K562 (cell line): Measurements from ENCODE around the gene TM7SF2. TPM values are rescaled to one million over a fixed set of nuclear protein-coding genes. Genes with fewer than 3 reads are reported as not detected.

Experiments
- AFF1 ChIP-seq, 2 experiments: fragments of 450-650 bp; IDR thresholded peaks; 2 replicates each; pipeline ENCODE4 v1.6.1; 2018; ENCODE audit warnings: mild to moderate bottlenecking in 2 of 2, low read depth in 1 of 2; ENCODE audit not compliant: partially characterized antibody in 2 of 2
- CTCF ChIP-seq, 3 experiments: IDR thresholded peaks in 2 of 3; conservative IDR thresholded peaks in 1 of 3; 2 replicates each; pipeline ENCODE4 v1.5.1; 2011 to 2012; ENCODE audit warnings: low read length in 3 of 3, mild to moderate bottlenecking in 3 of 3, control low read depth in 2 of 3, improper control_type of control experiment in 1 of 3, inconsistent platforms in 1 of 3, low read depth in 1 of 3, mixed read lengths in 1 of 3, moderate library complexity in 1 of 3; ENCODE audit not compliant: insufficient read depth in 2 of 3
- ELK1 ChIP-seq: sonication (generic); formaldehyde crosslinking; IDR thresholded peaks from 2 replicates; pipeline ENCODE4 v1.8.1; 2022; ENCODE audit warnings: missing genetic modification reagents
- FIP1L1 ChIP-seq: fragments of 200-400 bp; formaldehyde crosslinking; IDR thresholded peaks from 2 replicates; pipeline ENCODE4 v1.6.1; 2018; ENCODE audit warnings: mild to moderate bottlenecking, low read depth, low read length; ENCODE audit not compliant: poor library complexity, severe bottlenecking
- HDAC1 ChIP-seq, 2 experiments: fragments of 450-650 bp; IDR thresholded peaks; 2 replicates each; pipeline ENCODE4 v1.6.1; 2016 to 2017; ENCODE audit warnings: inconsistent platforms in 1 of 2, mild to moderate bottlenecking in 1 of 2, moderate library complexity in 1 of 2
- HNRNPLL ChIP-seq: fragments of 200-400 bp; formaldehyde crosslinking; IDR thresholded peaks from 2 replicates; pipeline ENCODE4 v1.6.1; 2017; ENCODE audit warnings: low read length, low read depth, mild to moderate bottlenecking; ENCODE audit not compliant: poor library complexity, severe bottlenecking
- KDM5B ChIP-seq: fragments of 200-600 bp; sonication (generic); IDR thresholded peaks from 2 replicates; pipeline ENCODE4 v1.6.1; 2012; ENCODE audit warnings: low read depth, mild to moderate bottlenecking, moderate library complexity, low read length, control low read depth, inconsistent platforms; ENCODE audit not compliant: insufficient replicate concordance
- NFYB ChIP-seq: IDR thresholded peaks from 2 replicates; pipeline ENCODE4 v1.6.1; 2011; ENCODE audit warnings: mild to moderate bottlenecking, moderate library complexity; ENCODE audit not compliant: insufficient read length; ENCODE audit errors: extremely low read depth
- NKRF ChIP-seq: fragments of 450-650 bp; IDR thresholded peaks from 2 replicates; pipeline ENCODE4 v1.6.1; 2016; ENCODE audit warnings: borderline replicate concordance
- RBFOX2 ChIP-seq: fragments of 200-400 bp; formaldehyde crosslinking; IDR thresholded peaks from 2 replicates; pipeline ENCODE4 v1.6.1; 2017; ENCODE audit warnings: low read depth, mild to moderate bottlenecking, low read length, moderate library complexity
- SMC3 ChIP-seq: conservative IDR thresholded peaks from 2 replicates; pipeline ENCODE4 v1.6.1; 2011; ENCODE audit warnings: low read depth, low read length, improper control_type of control experiment; ENCODE audit not compliant: insufficient read depth
- SPI1 ChIP-seq: IDR thresholded peaks from 2 replicates; pipeline ENCODE4 v1.6.1; 2011; ENCODE audit warnings: low read depth, low read length, control low read depth, borderline replicate concordance
- SREBF1 ChIP-seq: fragments of 150-350 bp; IDR thresholded peaks from 2 replicates; pipeline ENCODE4 v1.6.1; 2014; ENCODE audit warnings: antibody characterized with exemption, low read depth, low read length, borderline replicate concordance
- ZNF12 ChIP-seq: sonication (generic); formaldehyde crosslinking; IDR thresholded peaks from 2 replicates; pipeline ENCODE4 v1.4.0; 2020; ENCODE audit warnings: mild to moderate bottlenecking, missing genetic modification reagents
- ZNF311 ChIP-seq: fragments of 250-450 bp; sonication (Bioruptor Pico); IDR thresholded peaks from 2 replicates; pipeline ENCODE4 v1.4.0; 2020; ENCODE audit warnings: mild to moderate bottlenecking, moderate library complexity
- ZNF717 ChIP-seq: fragments of 250-450 bp; sonication (Bioruptor Pico); IDR thresholded peaks from 2 replicates; pipeline ENCODE4 v1.5.0; 2021
- polyA plus RNA-seq, 8 experiments: library from polyadenylated mRNA; depleted of rRNA in 4 of 8; stranded (reverse) in 5 of 8; unstranded in 3 of 8; fragments of >200 nt; fragmentation: Nextera tagmentation in 2 of 8; fragmentation: Illumina TruSeq in 1 of 8; extraction: Ambion mirVana in 2 of 8; extraction: Trizol in 1 of 8; gene quantifications; 2 replicates each; pipeline versions ENCODE4 v1.2.1 to v1.2.3, GENCODE V29; 2011 to 2014; ENCODE audit warnings: inconsistent platforms in 1 of 8, missing spikeins in 1 of 8
- total RNA-seq, 7 experiments: library from RNA; depleted of rRNA in 6 of 7; stranded (reverse); fragments of >200 nt in 6 of 7; fragmentation: Illumina TruSeq in 2 of 7; extraction: Trizol in 2 of 7; gene quantifications; 2 replicates each; pipeline versions ENCODE4 v1.2.1 to v1.2.3, GENCODE V29; 2011 to 2021; ENCODE audit warnings: low replicate concordance in 1 of 7

TM7SF2 gene
- total and polyA plus RNA-seq, 9 of the 15 experiments (the other 6 are each of a cell fraction or from before 2014, with no cell fraction given) = 1.2 to 22.0 (median 14.3) TPM

- TF ChIP-seq CTCF (IDR thresholded peaks at IDR 0.05 in 2 of 3, conservative IDR thresholded peaks at IDR 0.05 in 1 of 3; ENCODE audit: insufficient read depth in 2 of 3, low read depth in 1 of 3, low read length in 3 of 3) = 0 out of 6 replicates have a peak, but pooled peaks of 1 of the 3 experiments have one; percentile 0
- TF ChIP-seq KDM5B = peak; percentile 98
- no peak; the same call in 1 of the 2 replicates for TF ChIP-seq SREBF1
- TF ChIP-seq SPI1 = no peak
- TF ChIP-seq ZNF12 = 0 out of 2 replicates have a peak, but pooled peaks have one; percentile 6
- TF ChIP-seq HNRNPLL = peak; percentile 37
- no peak for TF ChIP-seq ZNF311 (CRISPR knock-in tag)
- TF ChIP-seq NFYB = peak; percentile 92
- TF ChIP-seq SMC3 = no peak
- peak in 1 of 2 experiments; percentile 43; a peak in 2 of 4 replicates for TF ChIP-seq HDAC1 (IDR thresholded peaks at IDR 0.05)
- TF ChIP-seq ZNF717 (CRISPR knock-in tag) = 0 out of 2 replicates have a peak, but pooled peaks have one; percentile 9
- peak in 1 of 2 experiments; percentile 20 for TF ChIP-seq AFF1 (IDR thresholded peaks at IDR 0.05; ENCODE audit: low read depth in 1 of 2, partially characterized antibody in 2 of 2)
- TF ChIP-seq NKRF = peak; percentile 46; the same call in 1 of the 2 replicates
- peak; percentile 52 for TF ChIP-seq FIP1L1
- TF ChIP-seq RBFOX2 = peak; percentile 93
- no peak for TF ChIP-seq ELK1 (CRISPR knock-in tag)
Measured at GRCh38 chr11:65111744-65112545, at the start of gene TM7SF2 (continued).
